Middle frontal gyrus (tissue), 1 donor: ENCODE data around the gene PIGM.

Experiments used
- DNase-seq: peaks from one replicate; pipeline ENCODE4 v3.0.0-alpha.2; 2015; ENCODE audit warnings: low spot score; ENCODE audit errors: extremely low spot score

Gene PIGM

DNA sequence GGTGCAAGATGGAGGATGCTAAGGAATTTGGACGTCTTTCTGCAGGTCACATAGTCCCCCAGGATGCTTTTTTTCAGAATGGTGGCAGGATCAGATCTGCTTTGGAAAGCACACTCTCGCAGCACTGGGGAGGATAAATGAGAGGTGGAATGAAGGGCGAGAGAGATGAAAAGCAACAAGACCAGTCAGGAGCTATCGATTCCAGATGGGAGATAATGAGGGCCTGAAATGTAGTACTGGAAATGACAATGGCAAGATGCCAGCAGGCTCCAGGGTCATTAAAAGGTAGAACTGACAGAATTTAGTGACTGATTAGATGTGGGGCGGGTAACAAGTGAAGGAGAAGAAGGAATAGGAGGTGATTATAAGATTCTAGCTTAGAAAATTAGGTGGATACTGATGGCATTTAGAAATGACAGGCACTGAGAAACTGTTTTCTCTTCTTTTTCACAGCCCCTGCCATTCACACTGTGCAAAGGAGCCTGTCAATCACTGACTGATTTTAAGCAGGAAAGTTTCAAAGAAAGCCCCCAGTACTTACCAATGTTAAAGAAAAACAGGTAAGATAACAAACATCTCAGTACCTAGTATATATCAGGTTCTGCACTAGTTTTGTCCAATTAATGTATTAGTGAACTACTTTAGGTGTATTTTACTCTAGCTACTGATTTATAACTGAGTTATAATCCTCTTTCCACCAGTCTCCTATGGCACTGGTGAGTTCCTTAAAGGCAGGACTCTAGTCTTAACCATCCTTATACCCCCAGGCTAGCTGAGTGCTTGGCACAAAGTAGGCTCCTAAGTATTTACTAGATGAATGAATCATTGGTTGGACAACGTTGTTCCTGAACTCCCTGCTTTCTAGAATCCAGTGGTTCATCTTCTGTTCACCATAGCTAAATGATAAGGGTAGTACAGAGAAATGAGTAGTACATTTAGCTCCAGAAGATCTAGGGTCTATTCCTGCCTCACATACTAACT is 9.2 kb downstream of the PIGM start:
- no peak for DNase-seq

DNA sequence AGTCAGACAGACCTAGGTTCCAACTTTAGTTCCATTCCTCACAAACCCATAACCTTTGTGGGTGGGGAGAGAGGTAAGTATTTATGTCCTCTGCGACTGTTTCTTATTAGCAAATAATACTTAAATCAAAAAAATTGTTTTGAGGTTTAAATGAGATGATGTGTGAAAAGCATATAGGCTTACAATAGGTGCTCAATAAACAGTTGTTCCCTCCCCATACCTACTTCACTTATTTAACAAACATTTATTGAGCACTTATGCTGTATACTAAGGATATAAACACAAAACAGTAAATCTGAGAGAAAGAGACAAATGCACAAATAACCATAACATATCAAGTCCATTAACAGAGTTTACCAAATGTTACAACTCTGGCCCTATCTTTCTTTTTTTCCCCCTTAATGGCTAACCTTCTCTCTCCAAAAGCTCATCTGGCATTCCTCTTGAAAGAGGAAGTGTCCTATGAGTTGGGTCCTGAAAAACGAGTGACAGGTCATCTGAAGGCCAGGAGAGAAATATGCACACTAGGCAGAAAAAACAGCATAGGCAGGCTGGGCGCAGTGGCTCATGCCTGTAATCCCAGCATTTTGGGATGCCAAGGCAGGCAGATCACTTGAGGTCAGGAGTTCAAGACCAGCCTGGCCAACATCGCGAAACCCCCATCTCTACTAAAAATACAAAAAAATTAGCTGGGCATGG is 10.3 kb downstream of the PIGM start:
- DNase-seq: no peak

DNA sequence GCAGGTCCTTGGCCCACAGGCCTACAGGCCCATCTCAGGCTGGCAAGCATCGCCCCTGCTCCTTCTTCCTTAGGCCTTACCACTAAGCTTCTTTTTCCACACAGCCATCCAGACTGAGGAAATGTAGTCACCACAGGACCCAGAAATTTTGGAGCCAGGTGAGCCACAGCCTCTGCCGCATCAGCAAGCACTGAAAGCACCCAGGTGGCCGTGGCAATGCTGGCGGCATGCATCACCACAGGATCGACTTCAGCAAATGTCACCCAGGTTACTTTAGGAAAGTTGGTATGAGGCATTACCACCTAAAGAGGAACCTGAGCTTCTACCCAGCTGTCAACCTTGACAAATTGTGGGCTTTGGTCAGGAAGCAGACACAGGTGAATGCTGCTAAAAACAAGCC is 11.6 kb downstream of the PIGM start:
- DNase-seq: no peak

DNA sequence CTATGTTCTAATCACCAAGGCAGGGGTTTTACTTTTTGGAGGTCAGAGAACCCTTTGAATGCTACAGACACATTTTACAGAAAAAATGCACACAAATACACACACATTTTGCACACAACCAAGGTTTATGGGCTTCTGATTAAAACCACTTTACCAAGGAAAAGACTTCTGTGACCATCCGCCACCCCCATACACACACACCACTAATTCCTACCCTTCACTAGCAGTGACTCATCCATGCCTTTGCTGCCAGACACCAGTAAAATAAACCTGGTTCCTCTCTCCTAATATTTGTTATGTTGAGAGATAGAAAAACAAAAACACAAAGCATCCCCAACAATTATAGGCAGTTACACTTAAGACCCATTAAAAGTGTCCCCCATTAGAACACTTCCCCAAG is 12.9 kb downstream of the PIGM start:
- no peak for DNase-seq

DNA sequence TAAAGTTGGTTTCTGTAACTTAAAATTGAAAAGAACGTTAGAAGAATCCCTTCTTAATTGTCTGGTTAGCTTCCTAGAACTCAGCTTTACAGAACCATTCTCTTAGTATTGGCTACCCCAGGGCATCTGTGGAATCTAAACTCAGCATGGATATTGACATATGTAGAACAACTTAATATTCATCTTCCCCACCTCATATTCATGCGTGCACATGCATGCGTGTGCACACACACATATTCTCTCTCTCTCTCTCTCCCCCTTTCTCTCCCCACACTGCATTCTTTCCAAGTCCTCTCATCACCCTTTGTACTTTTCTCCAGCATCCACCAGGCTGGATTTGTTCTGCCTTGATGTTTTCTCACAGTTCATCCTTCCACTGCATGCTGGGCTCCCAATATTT is 13.4 kb downstream of the PIGM start:
- DNase-seq: no peak

DNA sequence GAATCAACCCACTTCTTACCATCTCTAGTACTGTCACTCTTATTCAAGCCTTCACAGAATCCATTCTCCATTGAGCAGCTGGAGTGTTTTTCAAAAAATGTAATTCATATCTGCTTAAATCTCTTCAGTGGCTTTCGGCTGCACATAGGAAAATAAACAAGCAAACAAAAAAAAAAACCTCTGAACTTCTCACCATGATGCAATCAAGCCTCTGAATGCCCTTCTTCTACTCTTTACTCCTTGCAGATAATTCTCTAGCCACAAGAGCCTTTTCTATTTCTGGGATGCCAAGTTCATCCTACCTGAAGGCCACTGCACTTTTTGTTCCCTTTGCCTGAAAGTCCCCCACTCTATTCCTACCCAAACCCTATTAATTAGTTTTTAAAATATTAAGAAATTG is 14.2 kb downstream of the PIGM start:
- no peak for DNase-seq

DNA sequence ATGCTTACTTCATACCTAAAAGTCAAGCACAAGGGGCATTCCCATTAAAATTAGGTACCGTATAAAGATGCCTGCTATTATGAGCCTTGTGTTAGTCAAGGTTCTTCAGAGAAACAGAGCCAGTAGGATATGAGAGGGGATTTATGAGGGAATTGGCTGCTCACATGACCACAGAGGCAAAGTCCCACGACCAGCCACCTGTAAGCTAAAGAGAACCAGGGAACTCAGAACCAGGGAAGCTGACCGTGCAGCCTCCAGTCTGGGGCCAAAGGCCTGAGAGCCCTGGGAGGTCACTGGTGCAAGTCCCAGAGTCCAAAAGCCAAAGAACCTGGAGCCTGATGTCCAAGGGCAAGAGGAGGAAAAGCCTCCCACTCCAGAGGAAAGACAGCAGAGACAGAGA is 20.0 kb downstream of the PIGM start:
- no peak for DNase-seq

DNA sequence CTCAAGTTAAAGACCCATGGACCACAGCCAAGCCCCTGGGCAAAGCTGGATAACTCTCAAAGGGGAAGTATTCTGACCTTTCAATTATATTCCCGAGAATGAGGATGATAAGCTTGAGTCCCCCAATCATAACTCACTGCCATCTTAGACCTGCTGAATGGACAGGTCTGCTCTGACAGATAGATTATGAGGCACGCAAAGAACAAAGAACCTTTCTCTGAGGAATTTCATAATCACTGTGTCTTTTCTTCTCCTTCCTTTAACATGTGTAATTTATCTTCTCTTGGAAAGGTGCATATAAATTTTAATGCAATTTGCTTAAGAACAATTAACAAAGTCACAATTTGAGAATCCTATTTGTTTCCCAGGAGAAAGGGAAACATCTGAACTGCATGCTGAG is 22.0 kb downstream of the PIGM start:
- no peak for DNase-seq

DNA sequence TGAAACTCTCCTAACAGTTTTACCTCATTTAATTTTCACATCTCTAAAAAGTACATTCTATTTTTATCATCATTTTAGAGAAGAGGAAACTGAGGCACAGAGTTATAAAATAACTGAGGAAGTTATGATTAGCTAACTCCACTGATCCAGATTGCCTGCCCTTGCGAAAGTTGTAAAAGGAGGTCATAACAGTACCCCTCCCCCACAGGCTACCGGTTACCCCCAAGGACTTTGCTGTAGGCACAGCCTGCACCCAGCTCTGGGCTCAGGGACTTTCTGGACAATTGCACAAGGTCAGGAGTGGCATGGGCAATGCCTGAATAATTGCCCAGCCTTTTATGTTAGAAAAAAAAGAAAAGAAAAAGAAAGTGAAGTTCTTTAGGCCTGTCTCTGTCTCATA is 22.7 kb downstream of the PIGM start:
- DNase-seq: no peak

DNA sequence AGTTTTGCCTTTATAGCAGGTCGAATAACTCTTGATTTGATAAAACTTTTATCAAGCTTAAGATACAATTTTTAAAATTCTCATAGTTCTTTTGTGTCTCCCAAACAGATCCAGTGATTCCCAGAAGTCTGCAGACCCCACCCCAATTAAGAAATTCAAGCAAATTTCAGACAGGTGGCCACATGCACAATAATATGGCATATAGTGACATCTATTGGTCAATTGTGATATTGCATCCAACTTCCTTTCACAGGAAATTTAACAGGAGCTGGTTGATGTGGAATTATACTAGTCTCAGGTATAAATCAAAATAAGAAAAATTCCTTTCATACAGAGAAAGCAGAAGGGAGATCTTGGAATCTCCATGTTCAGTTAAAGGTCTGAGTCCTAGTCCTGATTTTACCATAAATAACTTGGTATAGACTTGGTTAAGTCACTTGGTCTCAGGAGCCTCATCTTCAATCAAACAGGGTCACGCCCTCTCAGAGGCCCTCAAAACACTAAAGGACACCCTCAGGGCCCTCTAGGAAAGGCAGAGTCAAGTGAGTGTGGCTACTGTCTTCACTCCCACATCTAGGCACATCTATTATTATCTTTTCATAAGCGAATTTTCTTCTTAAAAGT is 24.1 kb downstream of the PIGM start:
- no peak for DNase-seq

DNA sequence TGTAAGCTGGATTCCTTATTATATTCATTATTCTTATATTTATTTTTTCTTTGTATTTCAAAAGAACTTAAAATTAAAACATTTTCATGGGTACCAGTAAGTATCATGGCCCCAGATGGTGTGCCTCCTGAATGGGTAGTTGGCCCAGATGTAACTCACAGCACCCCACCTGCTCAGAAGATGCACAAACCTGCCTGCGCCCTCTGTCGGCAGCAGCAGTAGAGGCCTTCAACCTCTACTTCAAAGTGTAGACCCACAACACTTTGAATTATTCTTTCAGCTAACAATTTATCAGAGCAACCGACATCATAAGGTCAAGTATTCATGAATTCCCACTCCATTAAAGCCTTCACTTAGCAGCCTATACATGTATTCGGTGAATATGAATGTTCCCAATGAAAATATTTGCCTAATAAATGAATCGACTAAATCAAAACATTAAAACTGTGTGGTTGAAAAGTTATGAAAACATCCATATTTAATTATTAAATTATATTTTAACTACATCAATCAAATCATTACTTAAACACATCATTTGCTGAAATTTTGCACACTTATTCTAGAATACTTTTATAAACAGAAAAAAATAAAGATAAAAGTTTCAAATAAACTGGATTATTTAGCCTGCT is 25.4 kb downstream of the PIGM start:
- DNase-seq: no peak

DNA sequence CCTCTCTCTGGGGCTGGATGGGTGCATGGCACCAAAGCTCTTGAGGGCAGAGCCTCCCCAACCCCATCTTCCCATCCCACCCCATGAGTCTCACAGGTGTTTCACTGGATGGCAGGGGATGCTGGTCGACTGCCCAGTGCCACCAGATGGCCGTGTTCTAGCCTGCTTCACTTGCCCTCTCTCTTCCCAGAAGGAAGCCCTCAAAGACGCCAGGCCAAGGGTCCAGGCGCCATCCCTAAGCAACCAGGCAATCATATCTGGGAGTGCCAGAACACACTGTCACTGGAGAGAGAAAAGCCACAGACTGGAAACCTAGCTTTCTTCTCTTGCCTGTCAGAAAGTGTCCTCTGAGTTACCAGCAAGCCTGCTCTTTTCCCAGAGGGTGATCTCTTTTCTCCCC is 26.7 kb downstream of the PIGM start:
- DNase-seq: no peak

DNA sequence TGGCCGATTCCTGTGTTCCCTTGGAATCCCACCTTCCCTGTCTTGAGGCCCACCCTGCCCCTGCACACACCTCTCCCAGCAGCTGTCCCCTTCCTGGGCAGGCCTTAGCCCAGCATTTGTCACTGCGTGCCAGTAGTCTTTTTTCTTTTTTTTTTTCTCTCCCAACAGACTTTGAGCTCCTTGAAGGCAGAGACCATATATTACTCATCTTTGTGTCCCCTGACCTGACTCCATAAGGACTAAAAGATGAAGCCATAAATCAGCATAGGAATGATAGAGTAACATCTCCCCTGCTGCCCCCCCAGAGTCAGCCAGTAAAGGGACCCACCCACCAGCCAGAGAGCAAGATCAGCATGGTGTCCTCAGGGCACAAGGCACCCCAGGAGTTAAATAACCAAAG is 27.4 kb downstream of the PIGM start:
- DNase-seq: no peak

DNA sequence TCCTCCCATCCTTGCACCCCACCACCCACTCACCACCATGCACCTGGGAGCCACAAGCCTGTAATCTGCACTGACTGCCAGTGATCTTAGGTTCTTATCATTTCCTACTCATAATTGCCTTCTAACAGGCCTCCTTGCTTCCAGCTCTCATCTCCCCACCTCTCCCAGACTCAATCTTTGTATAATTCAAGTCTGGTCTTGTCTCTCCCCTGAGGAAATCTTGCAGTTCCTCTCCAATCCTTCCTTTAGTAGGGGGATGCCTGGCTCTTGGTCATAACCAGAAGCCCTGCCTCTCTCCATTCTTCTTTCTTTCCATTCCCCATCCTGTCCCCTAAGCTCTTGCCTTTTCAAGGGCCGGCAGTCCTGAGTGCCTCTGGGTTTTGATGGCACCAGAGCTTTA is 27.8 kb downstream of the PIGM start:
- no peak for DNase-seq

DNA sequence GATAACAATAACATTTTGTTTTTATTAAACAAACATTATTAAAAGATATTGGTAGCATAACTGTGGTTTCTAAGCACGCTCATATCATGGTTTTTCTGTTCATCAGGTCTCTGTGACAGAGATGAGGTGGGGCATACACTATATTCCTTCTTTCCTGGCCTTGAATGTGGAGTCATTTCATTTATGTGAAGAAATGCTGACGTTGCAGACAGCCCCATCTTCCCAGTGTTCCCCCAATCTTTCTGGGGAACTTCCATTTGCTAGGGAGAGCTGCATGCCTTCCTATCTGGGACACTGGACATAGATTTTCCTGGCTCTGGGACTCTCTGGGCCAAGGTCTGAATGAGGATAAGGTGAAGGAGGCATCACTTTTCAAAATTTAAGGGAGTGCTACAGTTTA is 30.4 kb downstream of the PIGM start:
- no peak for DNase-seq

DNA sequence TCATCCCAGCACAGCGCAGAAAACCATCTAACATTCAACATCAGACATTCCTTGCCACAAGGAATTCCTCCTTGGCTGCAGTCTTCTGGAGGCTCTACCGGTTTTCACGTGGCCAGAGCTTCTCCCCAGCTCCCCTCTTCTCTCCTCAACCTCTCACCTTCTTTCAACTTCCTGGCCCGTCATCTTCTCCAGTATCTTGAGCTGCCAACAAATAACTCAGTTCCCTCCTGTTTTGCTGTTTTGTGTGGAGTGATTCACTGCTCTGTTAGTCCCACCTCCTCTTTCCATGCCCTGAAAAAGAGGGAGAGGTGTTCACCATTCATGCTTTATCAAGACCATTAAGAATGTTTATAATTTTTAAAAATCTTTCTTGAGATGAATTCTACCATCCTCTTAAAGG is 32.6 kb downstream of the PIGM start:
- no peak for DNase-seq

DNA sequence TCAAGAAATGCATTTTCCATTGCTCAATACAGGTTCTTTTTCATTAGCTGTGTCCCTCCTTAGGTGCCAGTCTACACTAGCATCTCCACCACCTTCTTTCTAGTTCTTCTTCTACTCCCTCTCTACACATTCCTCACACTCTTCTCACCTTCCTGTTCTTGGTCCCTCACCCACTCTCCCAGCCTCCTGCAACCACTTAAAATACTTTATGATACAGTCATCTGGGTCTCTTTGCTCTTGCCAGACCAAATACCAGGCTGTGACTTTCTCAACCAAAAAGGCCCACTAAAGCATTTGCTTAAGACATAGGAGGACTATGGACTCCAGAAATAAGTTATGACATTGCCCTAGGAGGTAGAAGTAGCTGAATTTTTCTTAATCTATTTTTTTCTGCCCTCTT is 35.1 kb downstream of the PIGM start:
- DNase-seq: no peak

DNA sequence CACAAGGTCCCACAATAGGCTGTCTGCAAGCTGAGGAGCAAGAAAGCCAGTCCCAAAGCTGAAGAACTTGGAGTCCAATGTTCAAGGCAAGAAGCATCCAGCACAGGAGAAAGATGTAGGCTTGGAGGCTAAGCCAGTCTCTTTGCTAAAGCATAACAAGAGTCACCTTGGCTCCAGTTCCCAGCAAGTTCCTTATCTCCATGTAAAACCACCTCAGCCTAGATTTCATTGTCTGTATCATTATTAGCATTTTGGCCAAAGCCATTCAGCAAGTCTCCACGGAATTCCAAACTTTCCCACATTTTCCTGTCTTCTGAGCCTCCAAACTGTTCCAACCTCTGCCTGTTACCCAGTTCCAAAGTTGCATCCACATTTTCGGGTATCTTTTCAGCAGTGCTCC is 36.9 kb downstream of the PIGM start:
- DNase-seq: no peak

DNA sequence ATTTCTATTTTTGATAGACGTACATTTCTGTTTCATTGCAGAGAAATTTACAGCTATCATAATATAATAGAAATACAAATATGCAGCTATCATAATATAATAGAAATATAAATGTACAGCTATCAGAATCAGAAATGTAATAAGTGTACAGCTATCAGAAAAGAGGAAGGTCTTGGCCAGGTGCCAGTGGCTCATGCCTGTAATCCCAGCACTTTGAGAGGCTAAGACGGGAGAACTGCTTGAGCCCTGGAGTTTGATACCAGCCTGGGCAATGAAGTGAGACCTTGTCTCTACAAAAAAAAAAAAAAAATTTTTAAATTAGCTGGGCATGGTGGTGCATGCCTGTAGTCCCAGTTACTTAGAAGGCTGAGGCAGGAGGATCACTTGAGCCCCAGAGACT is 37.9 kb downstream of the PIGM start:
- no peak for DNase-seq

DNA sequence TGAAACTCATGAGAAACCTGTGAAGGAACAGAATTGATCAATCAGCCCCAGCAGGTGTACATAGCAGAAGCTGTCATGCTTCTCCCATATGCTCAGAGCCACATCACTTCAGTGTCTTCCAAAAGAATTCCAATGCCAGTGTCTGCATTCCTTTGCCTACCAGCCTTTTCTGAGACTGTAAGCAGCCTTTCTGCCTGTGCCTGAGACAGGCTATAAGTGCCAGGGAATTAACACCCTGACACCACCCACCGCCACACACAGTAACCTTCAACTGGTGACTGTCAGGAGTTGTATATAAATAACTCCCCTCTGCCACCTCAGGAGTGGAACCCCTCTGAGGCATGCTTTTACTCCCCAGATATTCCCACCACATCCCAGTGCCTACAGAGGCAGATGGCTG is 39.6 kb downstream of the PIGM start:
- no peak for DNase-seq

DNA sequence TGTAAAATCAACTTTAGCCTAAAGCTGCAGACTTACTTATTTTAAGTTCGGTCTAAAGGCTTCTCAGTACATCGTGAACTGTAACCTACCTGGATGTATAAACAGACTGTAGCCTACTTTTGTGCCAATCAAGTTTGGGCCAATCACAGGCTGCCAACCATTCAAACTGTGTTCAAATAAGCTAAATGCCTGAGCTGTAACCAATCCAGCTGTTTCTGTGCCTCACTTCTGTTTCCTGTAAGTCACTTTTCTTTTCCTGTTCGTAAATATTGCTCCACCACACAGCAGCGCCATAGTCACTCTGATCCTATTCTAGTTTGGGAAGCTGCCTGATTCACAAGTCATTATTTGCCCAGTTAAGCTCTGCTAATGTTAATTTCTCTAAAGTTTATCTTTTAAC is 40.3 kb downstream of the PIGM start:
- DNase-seq: no peak

DNA sequence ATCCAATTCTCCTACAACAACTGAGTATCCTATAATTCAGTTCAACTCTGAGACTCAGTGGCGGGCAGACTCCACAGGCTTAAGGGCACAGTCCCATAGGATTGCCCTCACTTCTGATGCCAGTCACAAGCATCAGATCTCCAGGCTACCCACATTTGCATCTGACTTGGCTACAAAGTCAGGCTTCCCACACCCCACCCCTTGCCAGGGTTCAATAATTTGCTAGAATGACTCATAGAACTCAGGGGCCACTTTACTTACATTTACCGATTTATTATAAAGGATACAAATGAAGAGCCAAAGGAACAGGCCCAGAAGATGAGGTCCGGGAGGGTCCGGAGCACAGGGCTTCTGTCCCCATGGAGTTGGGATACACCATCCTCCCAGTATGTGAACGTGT is 41.8 kb downstream of the PIGM start:
- DNase-seq: no peak
